HEK293T (cell line): Measurements from ENCODE around the gene RAMP3.

Experiments
- CTCF ChIA-PET: fragments of 350-600 bp; formaldehyde crosslinking; extraction: SDS; loops from one replicate; lab custom pipeline; 2021; ENCODE audit warnings: antibody characterized with exemption, inconsistent platforms; lab: Yijun Ruan, JAX
- POLR2A ChIA-PET: fragments of 350-600 bp; formaldehyde crosslinking; extraction: SDS; loops from one replicate; lab custom pipeline; 2020; ENCODE audit warnings: antibody characterized with exemption, inconsistent platforms; lab: Yijun Ruan, JAX
- DNase-seq: peaks from one replicate; pipeline ENCODE4 v3.0.0; 2012; ENCODE audit warnings: mixed read lengths; ENCODE audit errors: extremely low spot score
- ARNT ChIP-seq: fragments of 450-650 bp; IDR thresholded peaks from 2 replicates; pipeline ENCODE4 v1.6.1; 2017; ENCODE audit warnings: mild to moderate bottlenecking
- BHLHE40 ChIP-seq: fragments of 450-650 bp; IDR thresholded peaks from 2 replicates; pipeline ENCODE4 v1.6.1; 2016; ENCODE audit warnings: mild to moderate bottlenecking, moderate library complexity, borderline replicate concordance
- CTBP1 ChIP-seq: fragments of 450-650 bp; IDR thresholded peaks from 2 replicates; pipeline ENCODE4 v1.6.1; 2016; ENCODE audit warnings: borderline replicate concordance
- ELF4 ChIP-seq: fragments of 450-650 bp; IDR thresholded peaks from 2 replicates; pipeline ENCODE4 v1.6.1; 2017; ENCODE audit warnings: antibody characterized with exemption
- FOXA1 ChIP-seq: fragments of 450-650 bp; IDR thresholded peaks from 2 replicates; pipeline ENCODE4 v1.6.1; 2016; ENCODE audit warnings: mild to moderate bottlenecking
- FOXK2 ChIP-seq: fragments of 450-650 bp; IDR thresholded peaks from 2 replicates; pipeline ENCODE4 v1.6.1; 2016; ENCODE audit warnings: mild to moderate bottlenecking
- FOXM1 ChIP-seq: fragments of 450-650 bp; IDR thresholded peaks from 2 replicates; pipeline ENCODE4 v1.6.1; 2017; ENCODE audit warnings: mild to moderate bottlenecking, borderline replicate concordance
- HDGF ChIP-seq: fragments of 450-650 bp; IDR thresholded peaks from 2 replicates; pipeline ENCODE4 v1.6.1; 2017; ENCODE audit warnings: antibody characterized with exemption, borderline replicate concordance
- L3MBTL2 ChIP-seq: fragments of 450-650 bp; conservative IDR thresholded peaks from 2 replicates; pipeline ENCODE4 v1.6.1; 2016; ENCODE audit warnings: mild to moderate bottlenecking
- LEF1 ChIP-seq: fragments of 450-650 bp; IDR thresholded peaks from 2 replicates; pipeline ENCODE4 v1.6.1; 2017; ENCODE audit warnings: mild to moderate bottlenecking, borderline replicate concordance
- NFRKB ChIP-seq: fragments of 450-650 bp; IDR thresholded peaks from 2 replicates; pipeline ENCODE4 v1.6.1; 2016; ENCODE audit warnings: mild to moderate bottlenecking, moderate library complexity
- SP1 ChIP-seq: fragments of 450-650 bp; IDR thresholded peaks from 2 replicates; pipeline ENCODE4 v1.6.1; 2017
- SUZ12 ChIP-seq: fragments of 450-650 bp; IDR thresholded peaks from 2 replicates; pipeline ENCODE4 v1.6.1; 2016; ENCODE audit warnings: mild to moderate bottlenecking
- TARDBP ChIP-seq: fragments of 450-650 bp; IDR thresholded peaks from 2 replicates; pipeline ENCODE4 v1.6.1; 2016
- ZNF384 ChIP-seq: fragments of 450-650 bp; IDR thresholded peaks from 2 replicates; pipeline ENCODE4 v1.6.1; 2016
- TF ChIP-seq, protein P1 (sequence below): fragments of 450-650 bp; IDR thresholded peaks from 2 replicates; pipeline ENCODE4 v1.6.1; 2016

Gene RAMP3

DNA sequence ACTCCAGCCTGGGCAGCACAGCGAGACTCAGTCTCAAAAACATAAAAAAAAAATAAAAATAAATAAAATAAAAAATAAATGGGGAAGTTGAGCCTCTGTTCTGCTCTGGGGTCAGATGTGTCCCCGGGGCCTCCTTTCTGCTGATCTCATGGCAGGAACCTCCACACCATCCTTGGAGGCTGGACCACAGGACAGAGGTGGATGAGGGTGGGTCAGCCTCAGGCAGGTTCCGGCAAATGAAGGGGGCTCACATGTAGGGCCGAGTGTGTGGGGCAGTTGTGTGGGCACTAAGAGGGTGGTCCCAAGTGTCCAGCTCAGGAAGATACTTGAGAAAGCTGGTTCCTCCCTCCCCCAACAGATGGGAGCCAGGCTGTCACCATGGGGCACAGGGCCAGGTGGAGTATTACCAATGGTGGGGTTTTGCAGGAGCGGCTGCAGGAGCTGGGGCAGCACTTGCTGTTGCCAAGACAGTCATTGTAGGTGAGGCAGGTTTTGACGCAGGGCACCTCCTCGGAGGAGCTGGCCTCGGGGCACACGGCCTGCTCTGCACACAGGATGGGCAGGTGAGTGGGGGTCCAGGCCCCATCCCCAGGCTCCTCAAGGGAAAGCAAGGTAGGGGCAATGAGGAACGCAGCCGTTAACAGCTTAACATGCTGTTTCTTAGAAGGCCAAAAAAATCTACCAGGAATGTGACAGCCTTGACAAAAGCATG is 32.2 kb upstream of the RAMP3 start:
- CTCF ChIA-PET, result interaction anchor here (0.8 kb wide), 1 partner anchor 11 kb away, joined by 3 read pairs; no protein-coding TSS in a partner anchor
- no peak for TF ChIP-seq TARDBP
- POLR2A ChIA-PET, result interaction anchor here (4.8 kb wide), 1 partner anchor 13 kb away, joined by 30 read pairs; the partner anchor contains the start of gene TBRG4
- no peak for DNase-seq

- POLR2A ChIA-PET, result interaction anchor here (4.8 kb wide), 1 partner anchor 14 kb away, joined by 30 read pairs; the partner anchor contains the start of gene TBRG4
- CTCF ChIA-PET, result interaction anchor here (0.8 kb wide), 1 partner anchor 10 kb away, joined by 3 read pairs; no protein-coding TSS in a partner anchor
- DNase-seq, result no peak
- no peak for TF ChIP-seq ELF4
- TF ChIP-seq LEF1, result no peak
- no peak for TF ChIP-seq NFRKB
These were observed 31.4 kb upstream of the RAMP3 start for GRCh38 chr7:45126201-45126600.

- CTCF ChIA-PET, result no interaction called here
- POLR2A ChIA-PET, result interaction anchor here (1.5 to 4.8 kb wide), 2 partner anchors 15 kb away, joined by 12 to 30 read pairs; partner anchors contain the start of gene TBRG4
- no peak for DNase-seq
- TF ChIP-seq FOXM1, result no peak
- TF ChIP-seq ZNF384, result no peak
- TF ChIP-seq HDGF, result no peak
- TF ChIP-seq SUZ12, result no peak
These were observed 30.7 kb upstream of the RAMP3 start for GRCh38 chr7:45126920-45127319.

GRCh38 chr7:45129181-45129800 is 28.3 kb upstream of the RAMP3 start:
- TF ChIP-seq SUZ12, result no peak
- TF ChIP-seq FOXK2, result no peak
- TF ChIP-seq ELF4, result no peak
- no peak for TF ChIP-seq L3MBTL2
- TF ChIP-seq LEF1, result no peak
- TF ChIP-seq FOXM1, result no peak
- no peak for TF ChIP-seq SP1
- TF ChIP-seq FOXA1, result no peak
- TF ChIP-seq ZNF384, result no peak
- TF ChIP-seq TARDBP, result no peak
- TF ChIP-seq CTBP1, result no peak
- TF ChIP-seq NFRKB, result no peak
- TF ChIP-seq, protein P1, sequence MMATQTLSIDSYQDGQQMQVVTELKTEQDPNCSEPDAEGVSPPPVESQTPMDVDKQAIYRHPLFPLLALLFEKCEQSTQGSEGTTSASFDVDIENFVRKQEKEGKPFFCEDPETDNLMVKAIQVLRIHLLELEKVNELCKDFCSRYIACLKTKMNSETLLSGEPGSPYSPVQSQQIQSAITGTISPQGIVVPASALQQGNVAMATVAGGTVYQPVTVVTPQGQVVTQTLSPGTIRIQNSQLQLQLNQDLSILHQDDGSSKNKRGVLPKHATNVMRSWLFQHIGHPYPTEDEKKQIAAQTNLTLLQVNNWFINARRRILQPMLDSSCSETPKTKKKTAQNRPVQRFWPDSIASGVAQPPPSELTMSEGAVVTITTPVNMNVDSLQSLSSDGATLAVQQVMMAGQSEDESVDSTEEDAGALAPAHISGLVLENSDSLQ, result no peak
- TF ChIP-seq ARNT, result no peak
- TF ChIP-seq HDGF, result no peak
- TF ChIP-seq BHLHE40, result no peak
- CTCF ChIA-PET, result no interaction called here
- POLR2A ChIA-PET, result no interaction called here
- no peak for DNase-seq

- TF ChIP-seq LEF1 (no peak), TARDBP (no peak), ZNF384 (no peak), SUZ12 (no peak), FOXK2 (no peak), FOXA1 (no peak), CTBP1 (no peak), L3MBTL2 (no peak), ARNT (no peak), ELF4 (no peak), NFRKB (no peak), BHLHE40 (no peak), HDGF (no peak), SP1 (no peak), FOXM1 (no peak)
- TF ChIP-seq, protein P1, result no peak
- no peak for DNase-seq
- POLR2A ChIA-PET, result no interaction called here
- CTCF ChIA-PET, result no interaction called here
These were observed 27.7 kb upstream of the RAMP3 start for GRCh38 chr7:45129906-45130305.

- TF ChIP-seq FOXK2, result no peak
- TF ChIP-seq ELF4, result no peak
- no peak for TF ChIP-seq ZNF384
- no peak for DNase-seq
- ChIA-PET CTCF (interaction anchor here (1.0 kb wide), 1 partner anchor 157 kb away, joined by 5 read pairs; no protein-coding TSS in a partner anchor), POLR2A (interaction anchor here (1.7 kb wide), 1 partner anchor 20 kb away, joined by 5 read pairs; the partner anchor contains the start of gene TBRG4)
These were observed 26.7 kb upstream of the RAMP3 start for GRCh38 chr7:45130910-45131309.

- CTCF ChIA-PET, result no interaction called here
- POLR2A ChIA-PET, result interaction anchor here (1.7 kb wide), 1 partner anchor 21 kb away, joined by 5 read pairs; the partner anchor contains the start of gene TBRG4
- DNase-seq, result no peak
- TF ChIP-seq, protein P1, result no peak
- no peak for TF ChIP-seq L3MBTL2
These were observed 25.7 kb upstream of the RAMP3 start for GRCh38 chr7:45131891-45132290.
